IPS DF 6.9 (cell line): ENCODE measurements around the gene SH3TC2.

Experiments used
- DNase-seq: peaks from one replicate; pipeline ENCODE4 v3.0.0-alpha.2; 2013; ENCODE audit warnings: low read depth, low spot score
- H3K27ac ChIP-seq: one replicate; pipeline ENCODE4 v1.5.1; 2013; ENCODE audit warnings: low read length, control low read depth
- H3K27me3 ChIP-seq: 2 replicates; pipeline ENCODE4 v1.6.1; 2013; ENCODE audit warnings: mild to moderate bottlenecking, low read length; ENCODE audit not compliant: control insufficient read depth, insufficient read depth
- H3K36me3 ChIP-seq: 2 replicates; pipeline ENCODE4 v1.6.1; 2013; ENCODE audit warnings: low read length; ENCODE audit not compliant: control insufficient read depth, insufficient read depth
- H3K4me1 ChIP-seq: 2 replicates; pipeline ENCODE4 v1.6.1; 2013; ENCODE audit warnings: low read length; ENCODE audit not compliant: control insufficient read depth, insufficient read depth
- H3K4me3 ChIP-seq: 2 replicates; pipeline ENCODE4 v1.5.1; 2013; ENCODE audit warnings: mild to moderate bottlenecking, low read length
- H3K9me3 ChIP-seq: 2 replicates; pipeline ENCODE4 v1.6.1; 2013; ENCODE audit warnings: low read length, inconsistent platforms; ENCODE audit not compliant: control insufficient read depth, insufficient read depth
- WGBS: extraction: QIAGEN DNeasy Blood & Tissue Kit; methylation state at CpG from one replicate; pipeline ENCODE4 v1.1.7; 2013; ENCODE audit warnings: mixed read lengths, missing lambda C conversion rate; ENCODE audit not compliant: insufficient read length, insufficient coverage; 5-methylcytosine and 5-hydroxymethylcytosine counted together

Gene SH3TC2

GRCh38 chr5:149063017-149063687 lies at the start of gene SH3TC2:
Gene SH3TC2, minus strand, starts transcription at chr5:149063062. Its CDS starts 40 bp downstream, at chr5:149063022.
- no peak within 1 kb of the TSS for H3K27ac ChIP-seq
- WGBS, result no CpG with 5 or more reads among the region's 9 CpGs
- H3K9me3 ChIP-seq, result no peaks in the 10 kb centered on the region
- no peaks in the 10 kb centered on the region for H3K27me3 ChIP-seq
- 0 out of 2 replicates have a peak, but pooled peaks cover 3% of the 10 kb centered on the region for H3K4me1 ChIP-seq
- DNase-seq, result peak; percentile 35
- H3K4me3 ChIP-seq, result no peak within 1 kb of the TSS
- no peaks in the 10 kb centered on the region for H3K36me3 ChIP-seq

GRCh38 chr5:149110406-149110805 lies 47.5 kb upstream of the SH3TC2 start:
- no peaks in the 10 kb centered on the region for H3K27me3 ChIP-seq
- no peak for DNase-seq
- no peak overlapping the region for H3K4me3 ChIP-seq
- no CpG with 5 or more reads among the region's 4 CpGs for WGBS
- H3K4me1 ChIP-seq, result no peaks in the 10 kb centered on the region
- no peak overlapping the region for H3K27ac ChIP-seq
- no peaks in the 10 kb centered on the region for H3K9me3 ChIP-seq
- H3K36me3 ChIP-seq, result no peaks in the 10 kb centered on the region

- H3K27ac ChIP-seq, result no peak overlapping the region
Observed at GRCh38 chr5:149108651-149109280, 45.9 kb upstream of the SH3TC2 start.

GRCh38 chr5:149100331-149100730 lies 37.5 kb upstream of the SH3TC2 start:
- Histone ChIP-seq H3K9me3 (no peaks in the 10 kb centered on the region), H3K27me3 (no peaks in the 10 kb centered on the region)
- DNase-seq, result no peak

More at GRCh38 chr5:149108651-149109280, 45.9 kb upstream of the SH3TC2 start:
- H3K4me3 ChIP-seq, result no peak overlapping the region
- no peaks in the 10 kb centered on the region for H3K9me3 ChIP-seq
- H3K36me3 ChIP-seq, result no peaks in the 10 kb centered on the region
- no peaks in the 10 kb centered on the region for H3K4me1 ChIP-seq
- no peaks in the 10 kb centered on the region for H3K27me3 ChIP-seq
- DNase-seq, result no peak
- no CpG with 5 or more reads among the region's 2 CpGs for WGBS

GRCh38 chr5:149099920-149100319 lies 37.1 kb upstream of the SH3TC2 start:
- Histone ChIP-seq H3K9me3 (no peaks in the 10 kb centered on the region), H3K27ac (no peak overlapping the region), H3K4me1 (no peaks in the 10 kb centered on the region), H3K4me3 (no peak overlapping the region), H3K36me3 (no peaks in the 10 kb centered on the region), H3K27me3 (no peaks in the 10 kb centered on the region)
- no peak for DNase-seq

More at GRCh38 chr5:149100331-149100730, 37.5 kb upstream of the SH3TC2 start:
- Histone ChIP-seq H3K27ac (no peak overlapping the region), H3K4me3 (no peak overlapping the region), H3K36me3 (no peaks in the 10 kb centered on the region), H3K4me1 (no peaks in the 10 kb centered on the region)

GRCh38 chr5:149094996-149095395 lies 32.1 kb upstream of the SH3TC2 start:
- Histone ChIP-seq H3K27me3 (no peaks in the 10 kb centered on the region), H3K36me3 (no peaks in the 10 kb centered on the region), H3K27ac (no peak overlapping the region), H3K9me3 (no peaks in the 10 kb centered on the region), H3K4me3 (no peak overlapping the region), H3K4me1 (no peaks in the 10 kb centered on the region)
- no peak for DNase-seq
- no CpG with 5 or more reads among the region's 2 CpGs for WGBS

- H3K27me3 ChIP-seq, result no peaks in the 10 kb centered on the region
- no peaks in the 10 kb centered on the region for H3K4me1 ChIP-seq
- no peak overlapping the region for H3K4me3 ChIP-seq
- no peak for DNase-seq
- H3K36me3 ChIP-seq, result no peaks in the 10 kb centered on the region
- no peak overlapping the region for H3K27ac ChIP-seq
- no CpG with 5 or more reads among the region's 2 CpGs for WGBS
- H3K9me3 ChIP-seq, result no peaks in the 10 kb centered on the region
Observed at GRCh38 chr5:149093625-149094024, 30.8 kb upstream of the SH3TC2 start.

GRCh38 chr5:149089796-149090195 lies 26.9 kb upstream of the SH3TC2 start:
- Histone ChIP-seq H3K4me1 (no peaks in the 10 kb centered on the region), H3K9me3 (no peaks in the 10 kb centered on the region), H3K36me3 (no peaks in the 10 kb centered on the region), H3K27ac (no peak overlapping the region), H3K4me3 (no peak overlapping the region), H3K27me3 (0 out of 2 replicates have a peak, but pooled peaks cover 1% of the 10 kb centered on the region)
- no peak for DNase-seq
- WGBS, result no CpG with 5 or more reads among the region's 2 CpGs

GRCh38 chr5:149088686-149089085 lies 25.8 kb upstream of the SH3TC2 start:
- WGBS, result no CpG with 5 or more reads among the region's 3 CpGs

GRCh38 chr5:149083846-149084245 lies 21.0 kb upstream of the SH3TC2 start:
- no peak for DNase-seq
- WGBS, result no CpG with 5 or more reads among the region's 5 CpGs

More at GRCh38 chr5:149088686-149089085, 25.8 kb upstream of the SH3TC2 start:
- Histone ChIP-seq H3K4me3 (no peak overlapping the region), H3K27me3 (0 out of 2 replicates have a peak, but pooled peaks cover 1% of the 10 kb centered on the region), H3K27ac (no peak overlapping the region), H3K4me1 (no peaks in the 10 kb centered on the region), H3K36me3 (no peaks in the 10 kb centered on the region), H3K9me3 (no peaks in the 10 kb centered on the region)
- DNase-seq, result no peak

GRCh38 chr5:149082271-149082670 lies 19.4 kb upstream of the SH3TC2 start:
- Histone ChIP-seq H3K9me3 (no peaks in the 10 kb centered on the region), H3K4me3 (no peak overlapping the region), H3K36me3 (no peaks in the 10 kb centered on the region), H3K27me3 (0 out of 2 replicates have a peak, but pooled peaks cover 1% of the 10 kb centered on the region), H3K27ac (no peak overlapping the region), H3K4me1 (no peaks in the 10 kb centered on the region)
- no peak for DNase-seq

More at GRCh38 chr5:149083846-149084245, 21.0 kb upstream of the SH3TC2 start:
- no peaks in the 10 kb centered on the region for H3K9me3 ChIP-seq
- H3K4me3 ChIP-seq, result no peak overlapping the region
- no peaks in the 10 kb centered on the region for H3K4me1 ChIP-seq
- no peaks in the 10 kb centered on the region for H3K36me3 ChIP-seq
- no peak overlapping the region for H3K27ac ChIP-seq
- H3K27me3 ChIP-seq, result 0 out of 2 replicates have a peak, but pooled peaks cover 1% of the 10 kb centered on the region
